MCF 10A (cell line): ENCODE measurements around the gene SASH1. TPM values are rescaled to one million over a fixed set of nuclear protein-coding genes. Genes with fewer than 3 reads are reported as not detected.

ENCODE experiments used
- BruUV-seq: library from RNA; stranded (reverse); fragments of 400-500 nt; replicated peaks from 2 replicates; lab custom pipeline; 2021; lab: Mats Ljungman, UMichigan
- CTCF ChIA-PET: fragments of 300-600 bp; sonication (Branson Sonifier 250); formaldehyde crosslinking; extraction: SDS; loops from one replicate; lab custom pipeline; 2021; ENCODE audit warnings: antibody characterized with exemption, inconsistent platforms; lab: Yijun Ruan, JAX
- POLR2A ChIA-PET: fragments of 300-600, 350-650 bp; sonication (Branson Sonifier 250); formaldehyde crosslinking; extraction: SDS; loops from one replicate; lab custom pipeline; 2020; ENCODE audit warnings: antibody characterized with exemption, inconsistent platforms; lab: Yijun Ruan, JAX
- DNase-seq: peaks from one replicate; pipeline ENCODE4 v3.0.0-alpha.2; 2018; ENCODE audit not compliant: unreplicated experiment
- H3K27ac Mint-ChIP-seq: one replicate; pipeline ENCODE4 v1.8.0; 2022; ENCODE audit warnings: mild to moderate bottlenecking, low read depth, mixed read lengths; ENCODE audit not compliant: unreplicated experiment
- H3K27me3 Mint-ChIP-seq: one replicate; pipeline ENCODE4 v1.8.0; 2022; ENCODE audit warnings: mixed read lengths; ENCODE audit not compliant: insufficient read depth, unreplicated experiment
- H3K36me3 Mint-ChIP-seq: one replicate; pipeline ENCODE4 v1.8.0; 2022; ENCODE audit warnings: mild to moderate bottlenecking, moderate library complexity, mixed read lengths; ENCODE audit not compliant: insufficient read depth, unreplicated experiment
- H3K4me1 Mint-ChIP-seq: one replicate; pipeline ENCODE4 v1.8.0; 2022; ENCODE audit warnings: mixed read lengths; ENCODE audit not compliant: insufficient read depth, unreplicated experiment
- H3K4me3 Mint-ChIP-seq: one replicate; pipeline ENCODE4 v1.8.0; 2022; ENCODE audit warnings: mild to moderate bottlenecking, moderate library complexity, mixed read lengths; ENCODE audit not compliant: unreplicated experiment
- H3K9me3 Mint-ChIP-seq: one replicate; pipeline ENCODE4 v1.8.0; 2022; ENCODE audit warnings: mixed read lengths; ENCODE audit not compliant: unreplicated experiment
- CTCF ChIP-seq: fragments of 200-600 bp; IDR thresholded peaks from one replicate; pipeline ENCODE4 v1.8.0; 2022; ENCODE audit warnings: antibody characterized with exemption, mild to moderate bottlenecking; ENCODE audit not compliant: unreplicated experiment
- intact Hi-C: fragments of 100-400 bp; cut with micrococcal nuclease; formaldehyde crosslinking; loops from 2 replicates; pipeline ENCODE4 v1.14.1; 2022
- total RNA-seq: library from RNA; stranded (reverse); gene quantifications from 2 replicates; pipeline ENCODE4 v1.2.3, GENCODE V29; 2022

SASH1 gene
- total RNA-seq, 1 experiment from 2014 or later = 18.4 TPM

DNA sequence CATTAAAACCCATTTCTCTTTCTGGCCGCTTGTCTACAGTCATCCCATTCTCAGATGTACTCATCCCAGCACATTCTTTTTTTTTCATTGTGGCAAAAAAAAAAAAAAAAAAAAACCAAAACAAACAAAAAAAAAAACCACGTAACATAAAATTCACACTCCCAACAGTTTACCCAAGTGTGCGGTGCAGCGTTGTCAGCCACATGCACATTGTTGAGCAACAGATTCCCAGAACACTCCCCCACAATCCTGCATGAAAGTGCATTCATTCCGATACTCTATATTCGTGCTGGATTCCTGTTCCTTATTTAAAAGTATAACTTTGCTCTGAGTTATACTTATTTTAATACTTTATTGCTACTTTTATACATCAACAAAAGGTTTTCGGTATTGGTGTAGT, 96.0 kb downstream of the SASH1 start:
- intact Hi-C loops = no loop called here

DNA sequence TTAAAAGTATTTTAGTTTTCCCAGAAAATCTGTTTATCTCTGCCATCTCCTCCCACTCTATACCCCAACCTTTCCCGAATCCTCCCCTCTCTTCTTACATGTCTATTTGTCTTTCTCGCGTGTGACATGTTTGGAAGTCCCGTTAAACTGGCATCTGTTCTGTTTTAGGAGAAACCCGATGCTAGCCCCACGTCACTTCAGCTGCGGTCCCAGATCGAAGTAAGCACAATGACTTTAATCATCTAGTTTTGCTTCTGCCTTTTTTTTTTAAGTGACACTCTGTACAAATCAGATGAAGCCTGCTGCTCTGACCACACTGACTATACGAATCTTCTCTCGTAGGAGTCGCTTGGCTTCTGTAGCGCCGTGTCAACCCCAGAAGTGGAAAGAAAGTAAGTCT, 97.4 kb downstream of the SASH1 start:
- no peak overlapping the region for H3K4me3 Mint-ChIP-seq
- POLR2A ChIA-PET = interaction anchor here (0.9 to 2.3 kb wide), 2 partner anchors 11 to 72 kb away, joined by 3 to 10 read pairs; no protein-coding TSS in a partner anchor
- no peaks in the 10 kb centered on the region for H3K36me3 Mint-ChIP-seq
- CTCF ChIA-PET = no interaction called here
- peaks cover 33% of the 10 kb centered on the region for H3K4me1 Mint-ChIP-seq
- peak overlapping the region; percentile 95 for H3K27ac Mint-ChIP-seq
- no peak for DNase-seq
- no TSS peak for BruUV-seq
- intact Hi-C loops = loop anchor here (5.0 kb wide), 1 partner anchor 33 kb away; no protein-coding TSS in a partner anchor
- H3K9me3 Mint-ChIP-seq = no peaks in the 10 kb centered on the region
- no peak for TF ChIP-seq CTCF
- H3K27me3 Mint-ChIP-seq = no peaks in the 10 kb centered on the region

More for the DNA sequence above, 96.0 kb downstream of the SASH1 start:
- DNase-seq = peak; percentile 69
- Mint-ChIP-seq H3K4me3 (no peak overlapping the region), H3K27ac (no peak overlapping the region), H3K4me1 (peaks cover 33% of the 10 kb centered on the region), H3K27me3 (no peaks in the 10 kb centered on the region), H3K36me3 (no peaks in the 10 kb centered on the region), H3K9me3 (no peaks in the 10 kb centered on the region)
- ChIA-PET CTCF (no interaction called here), POLR2A (interaction anchor here (1.0 kb wide), 1 partner anchor 246 kb away, joined by 3 read pairs; no protein-coding TSS in a partner anchor)
- TF ChIP-seq CTCF = no peak
- no TSS peak for BruUV-seq

- Mint-ChIP-seq H3K36me3 (no peaks in the 10 kb centered on the region), H3K9me3 (no peaks in the 10 kb centered on the region), H3K27me3 (no peaks in the 10 kb centered on the region), H3K4me1 (peaks cover 28% of the 10 kb centered on the region), H3K27ac (peak overlapping the region; percentile 95), H3K4me3 (peak overlapping the region; percentile 44)
- intact Hi-C loops = loop anchor here (5.0 kb wide), 1 partner anchor 34 kb away; no protein-coding TSS in a partner anchor
- no TSS peak for BruUV-seq
- TF ChIP-seq CTCF = no peak
- ChIA-PET POLR2A (interaction anchor here (0.7 to 2.3 kb wide), 14 partner anchors 13 to 1236 kb away, joined by 3 to 23 read pairs (median 5); partner anchors contain the start of gene SASH1), CTCF (interaction anchor here (0.7 to 1.1 kb wide), 5 partner anchors 12 to 264 kb away, joined by 3 to 6 read pairs (median 3); no protein-coding TSS in a partner anchor)
- peak; percentile 95 for DNase-seq
Observed at GRCh38 chr6:148440877-148441453, 98.3 kb downstream of the SASH1 start.

DNA sequence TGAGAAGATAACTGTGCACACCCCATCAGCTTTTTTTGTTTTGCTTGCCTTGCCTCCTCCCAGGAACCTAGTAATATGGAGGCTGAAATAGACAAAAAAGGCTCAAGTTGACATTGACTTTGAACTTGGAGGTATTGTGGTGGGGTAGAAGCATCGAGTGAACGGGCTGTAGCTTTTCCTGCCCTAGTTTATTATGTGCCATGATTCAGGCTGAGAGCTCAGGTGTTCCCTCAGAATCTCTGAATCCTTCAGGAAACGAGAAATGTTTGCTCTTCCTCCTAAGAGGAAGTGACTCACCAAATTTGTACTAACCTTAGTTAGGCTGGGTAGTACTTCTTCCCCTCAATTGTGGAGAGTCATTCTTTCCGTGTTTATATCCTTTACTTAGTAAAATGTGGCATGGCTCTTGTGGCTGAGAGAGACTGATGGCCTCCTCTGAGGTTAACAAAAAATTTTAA, 98.8 kb downstream of the SASH1 start:
- Mint-ChIP-seq H3K4me3 (peak overlapping the region; percentile 44), H3K36me3 (no peaks in the 10 kb centered on the region), H3K4me1 (peaks cover 28% of the 10 kb centered on the region), H3K27ac (peak overlapping the region; percentile 95), H3K27me3 (no peaks in the 10 kb centered on the region), H3K9me3 (no peaks in the 10 kb centered on the region)
- intact Hi-C loops = loop anchor here (5.0 kb wide), 1 partner anchor 34 kb away; no protein-coding TSS in a partner anchor
- TF ChIP-seq CTCF = no peak
- DNase-seq = peak; percentile 85
- TSS peak; percentile 76 for BruUV-seq
- POLR2A ChIA-PET = interaction anchor here (0.6 to 2.3 kb wide), 15 partner anchors 13 to 1237 kb away, joined by 3 to 23 read pairs (median 5); partner anchors contain the start of gene SASH1
- CTCF ChIA-PET = interaction anchor here (0.6 to 1.1 kb wide), 6 partner anchors 11 to 264 kb away, joined by 3 to 6 read pairs (median 3); no protein-coding TSS in a partner anchor
